Vagina (tissue), 2 donors: ENCODE measurements around the gene ADAM23. TPM values are rescaled to one million over a fixed set of nuclear protein-coding genes. Genes with fewer than 3 reads are reported as not detected.

Experiments
- DNase-seq, 2 donors: peaks; one replicate each; pipeline ENCODE4 v3.0.0-alpha.2; 2017; ENCODE audit errors: extremely low spot score in 2 of 2
- H3K27ac ChIP-seq: fragments of 200-600 bp; sonication (generic); one replicate; pipeline ENCODE4 v1.5.1; 2019
- H3K27me3 ChIP-seq: fragments of 200-600 bp; sonication (generic); one replicate; pipeline ENCODE4 v1.5.1; 2019
- H3K36me3 ChIP-seq, 2 donors: fragments of 200-600 bp; sonication (generic); one replicate each; pipeline ENCODE4 v1.5.1; 2017 to 2019
- H3K4me1 ChIP-seq: fragments of 200-600 bp; sonication (generic); one replicate; pipeline ENCODE4 v1.5.1; 2019
- H3K4me3 ChIP-seq, 2 donors: fragments of 200-600 bp; sonication (generic); 1 replicate in 1 of 2; 2 replicates in 1 of 2; pipeline ENCODE4 v1.5.1; 2016 to 2019
- H3K9me3 ChIP-seq: fragments of 200-600 bp; sonication (generic); one replicate; pipeline ENCODE4 v1.5.1; 2019
- CTCF ChIP-seq, 3 experiments: fragments of 450-650 bp in 2 of 3; fragments of 200-600 bp in 1 of 3; sonication (generic) in 1 of 3; IDR thresholded peaks; one replicate each; pipeline ENCODE4 v1.5.1; 2017 to 2019; ENCODE audit warnings: antibody characterized with exemption in 3 of 3, mild to moderate bottlenecking in 2 of 3, moderate library complexity in 2 of 3
- POLR2A ChIP-seq, 2 donors: fragments of 450-650 bp; IDR thresholded peaks; one replicate each; pipeline ENCODE4 v1.6.1; 2017; ENCODE audit warnings: antibody characterized with exemption in 2 of 2, mild to moderate bottlenecking in 2 of 2, moderate library complexity in 2 of 2
- POLR2AphosphoS5 ChIP-seq, 2 donors: sonication (generic); formaldehyde crosslinking; IDR thresholded peaks; one replicate each; pipeline ENCODE4 v1.9.0; 2017; ENCODE audit warnings: antibody characterized with exemption in 2 of 2, mild to moderate bottlenecking in 2 of 2, low read depth in 1 of 2; ENCODE audit not compliant: insufficient read depth in 1 of 2
- intact Hi-C: fragments of 100-400 bp; cut with DNase I; formaldehyde crosslinking; loops from one replicate; pipeline ENCODE4 v1.15.1; 2023
- total RNA-seq: library from RNA; depleted of rRNA; stranded (reverse); fragments of >200 nt; gene quantifications from one replicate; pipeline ENCODE4 v1.2.3, GENCODE V29; 2016

ADAM23 gene
- total RNA-seq, 1 donor from 2014 or later: 5.2 TPM

DNA sequence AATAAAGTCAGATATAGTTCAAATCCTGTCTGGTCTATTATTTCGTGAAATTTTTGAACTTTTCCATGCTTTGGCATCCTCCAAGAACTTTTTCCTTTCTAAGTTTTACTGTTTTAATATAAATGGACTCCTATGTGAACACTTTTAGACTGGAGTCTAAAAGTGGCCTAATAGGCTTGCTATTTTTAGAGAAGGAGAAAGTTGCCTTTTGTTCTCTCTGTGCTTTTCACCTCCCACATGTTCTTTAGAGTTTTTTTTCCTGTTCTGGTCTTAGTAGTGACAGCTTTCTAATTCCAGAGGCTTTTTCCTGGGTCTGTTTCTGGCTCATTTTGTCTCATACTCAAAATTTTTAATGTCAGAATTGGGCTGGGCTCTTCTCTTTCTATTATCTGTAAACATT lies 72.2 kb downstream of the ADAM23 start:
- Histone ChIP-seq H3K9me3 (no peaks in the 10 kb centered on the region), H3K27ac (no peak overlapping the region), H3K36me3 (no peaks in the 10 kb centered on the region), H3K4me3 (no peak overlapping the region), H3K4me1 (no peaks in the 10 kb centered on the region), H3K27me3 (no peaks in the 10 kb centered on the region)
- DNase-seq: no peak
- no peak for TF ChIP-seq CTCF (IDR thresholded peaks at IDR 0.05)
- intact Hi-C loops: no loop called here

- no peak overlapping the region for H3K4me3 ChIP-seq
- H3K9me3 ChIP-seq: no peaks in the 10 kb centered on the region
- H3K4me1 ChIP-seq: no peaks in the 10 kb centered on the region
- H3K27me3 ChIP-seq: no peaks in the 10 kb centered on the region
- H3K36me3 ChIP-seq: no peaks in the 10 kb centered on the region
- no peak overlapping the region for H3K27ac ChIP-seq
- intact Hi-C loops: no loop called here
- no peak for TF ChIP-seq POLR2AphosphoS5 (IDR thresholded peaks at IDR 0.05; ENCODE audit: insufficient read depth in 1 of 2, low read depth in 1 of 2)
- TF ChIP-seq CTCF (IDR thresholded peaks at IDR 0.05): no peak
- no peak for TF ChIP-seq POLR2A (IDR thresholded peaks at IDR 0.05)
- DNase-seq: no peak
These were observed 75.7 kb downstream of the ADAM23 start for GRCh38 chr2:206518997-206519396.

GRCh38 chr2:206520450-206520849 lies 77.1 kb downstream of the ADAM23 start:
- intact Hi-C loops: no loop called here
- DNase-seq: no peak
- Histone ChIP-seq H3K27ac (no peak overlapping the region), H3K9me3 (no peaks in the 10 kb centered on the region), H3K36me3 (no peaks in the 10 kb centered on the region), H3K4me1 (no peaks in the 10 kb centered on the region), H3K27me3 (no peaks in the 10 kb centered on the region), H3K4me3 (no peak overlapping the region)
- no peak for TF ChIP-seq POLR2AphosphoS5 (IDR thresholded peaks at IDR 0.05; ENCODE audit: insufficient read depth in 1 of 2, low read depth in 1 of 2)
- TF ChIP-seq CTCF (IDR thresholded peaks at IDR 0.05): no peak
- no peak for TF ChIP-seq POLR2A (IDR thresholded peaks at IDR 0.05)

DNA sequence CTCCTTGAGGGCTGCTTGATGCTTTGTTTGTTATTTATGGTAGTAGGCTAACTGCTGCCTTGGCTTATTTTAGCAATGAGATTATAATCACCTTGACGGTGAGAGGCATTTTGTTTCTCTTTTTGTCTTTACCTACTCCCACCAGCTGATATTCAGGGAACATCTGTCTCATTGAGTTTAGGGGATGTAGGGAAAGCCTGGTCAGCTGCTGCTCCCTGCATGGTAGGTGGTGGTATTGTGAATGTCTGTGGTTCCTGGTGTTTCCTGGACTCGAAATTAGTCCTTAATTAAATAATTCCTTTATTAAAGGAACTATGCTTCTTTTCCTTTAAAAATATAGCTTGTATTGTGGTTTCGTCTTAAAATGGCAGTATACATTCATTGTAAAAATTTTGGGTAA lies 77.8 kb downstream of the ADAM23 start:
- TF ChIP-seq CTCF (IDR thresholded peaks at IDR 0.05) (no peak), POLR2AphosphoS5 (IDR thresholded peaks at IDR 0.05; ENCODE audit: insufficient read depth in 1 of 2, low read depth in 1 of 2) (no peak), POLR2A (IDR thresholded peaks at IDR 0.05) (no peak)
- no peaks in the 10 kb centered on the region for H3K27me3 ChIP-seq
- H3K9me3 ChIP-seq: no peaks in the 10 kb centered on the region
- intact Hi-C loops: no loop called here
- no peaks in the 10 kb centered on the region for H3K36me3 ChIP-seq
- H3K4me3 ChIP-seq: no peak overlapping the region
- no peak for DNase-seq
- no peak overlapping the region for H3K27ac ChIP-seq
- H3K4me1 ChIP-seq: no peaks in the 10 kb centered on the region

DNA sequence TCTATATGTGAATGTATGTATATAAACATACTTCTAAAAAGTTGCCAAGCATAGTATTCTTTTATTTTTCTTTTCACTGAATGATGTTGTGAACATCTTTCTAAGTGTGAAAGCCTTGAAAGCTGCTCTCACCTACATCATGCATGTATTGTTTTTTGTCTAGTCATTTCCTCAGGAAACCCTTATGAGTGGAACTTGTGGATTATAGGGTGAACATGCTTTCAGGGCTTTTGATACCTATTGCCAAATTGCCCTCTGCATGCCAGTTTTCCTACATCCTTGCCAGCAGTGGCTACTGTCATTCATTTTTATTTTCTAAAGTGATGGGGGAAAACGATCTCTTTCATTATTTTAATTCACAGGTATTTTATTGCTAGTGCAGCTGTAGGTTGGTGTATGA lies 78.3 kb downstream of the ADAM23 start:
- Histone ChIP-seq H3K36me3 (no peaks in the 10 kb centered on the region), H3K27ac (no peak overlapping the region), H3K4me1 (no peaks in the 10 kb centered on the region), H3K9me3 (no peaks in the 10 kb centered on the region), H3K27me3 (no peaks in the 10 kb centered on the region), H3K4me3 (no peak overlapping the region)
- DNase-seq: no peak
- no peak for TF ChIP-seq POLR2AphosphoS5 (IDR thresholded peaks at IDR 0.05; ENCODE audit: insufficient read depth in 1 of 2, low read depth in 1 of 2)
- no peak for TF ChIP-seq POLR2A (IDR thresholded peaks at IDR 0.05)
- TF ChIP-seq CTCF (IDR thresholded peaks at IDR 0.05): no peak
- intact Hi-C loops: no loop called here
